ENCODE measurements around the gene LDAF1.
"Not testable (repeated sequence)": the region's sequence is repeated elsewhere in the genome, so short reads cannot be mapped to it uniquely, and the experiment has no call there.

LDAF1 gene

GRCh38 chr16:21158208-21159110, at the start of gene LDAF1:
TSS of gene LDAF1 (plus strand) at chr16:21158674. CDS start at chr16:21161183, 2,509 bp downstream.
- peak; percentile 69 to 78 for DNase-seq (ENCODE audit: low read depth in 2 of 2)
- no peak for TF ChIP-seq CTCF (IDR thresholded peaks at IDR 0.05; ENCODE audit: low read depth, low read length)
- peak within 1 kb of the TSS; percentile 76 to 79 for H3K4me3 ChIP-seq (replicated peaks in 1 of 2; ENCODE audit: low read depth in 2 of 2, low read length in 2 of 2)

- H3K4me3 ChIP-seq (replicated peaks in 1 of 2; ENCODE audit: low read depth in 2 of 2, low read length in 2 of 2); DNase-seq (ENCODE audit: low read depth in 2 of 2): not testable (repeated sequence)
Observed at GRCh38 chr16:21115551-21115950, 42.9 kb upstream of the LDAF1 start.

GRCh38 chr16:21116148-21116693, 42.3 kb upstream of the LDAF1 start:
- no peak for TF ChIP-seq CTCF (IDR thresholded peaks at IDR 0.05; ENCODE audit: low read depth, low read length)
- H3K4me3 ChIP-seq (replicated peaks in 1 of 2; ENCODE audit: low read depth in 2 of 2, low read length in 2 of 2), result no peak overlapping the region
- peak; percentile 23 to 31 for DNase-seq (ENCODE audit: low read depth in 2 of 2)

- H3K4me3 ChIP-seq (replicated peaks in 1 of 2; ENCODE audit: low read depth in 2 of 2, low read length in 2 of 2), result no peak overlapping the region
- no peak for TF ChIP-seq CTCF (IDR thresholded peaks at IDR 0.05; ENCODE audit: low read depth, low read length)
- no peak for DNase-seq (ENCODE audit: low read depth in 2 of 2)
Observed at GRCh38 chr16:21117567-21117966, 40.9 kb upstream of the LDAF1 start.

- H3K4me3 ChIP-seq (replicated peaks in 1 of 2; ENCODE audit: low read depth in 2 of 2, low read length in 2 of 2), result no peak overlapping the region
- TF ChIP-seq CTCF (IDR thresholded peaks at IDR 0.05; ENCODE audit: low read depth, low read length), result no peak
- DNase-seq (ENCODE audit: low read depth in 2 of 2), result no peak
Observed at GRCh38 chr16:21120976-21121520, 37.4 kb upstream of the LDAF1 start.

GRCh38 chr16:21125191-21125590, 33.3 kb upstream of the LDAF1 start:
- no peak for DNase-seq (ENCODE audit: low read depth in 2 of 2)
- no peak overlapping the region for H3K4me3 ChIP-seq (replicated peaks in 1 of 2; ENCODE audit: low read depth in 2 of 2, low read length in 2 of 2)
- TF ChIP-seq CTCF (IDR thresholded peaks at IDR 0.05; ENCODE audit: low read depth, low read length), result no peak

GRCh38 chr16:21126518-21126917, 32.0 kb upstream of the LDAF1 start:
- no peak overlapping the region for H3K4me3 ChIP-seq (replicated peaks in 1 of 2; ENCODE audit: low read depth in 2 of 2, low read length in 2 of 2)
- DNase-seq (ENCODE audit: low read depth in 2 of 2), result no peak
- no peak for TF ChIP-seq CTCF (IDR thresholded peaks at IDR 0.05; ENCODE audit: low read depth, low read length)
